Hypothalamus (tissue), 51 donors: Measurements from ENCODE around the gene C16orf54.
"Not testable (repeated sequence)": the region's sequence is repeated elsewhere in the genome, so short reads cannot be mapped to it uniquely, and the experiment has no call there.

Experiments used
- DNase-seq, 51 donors: peaks; one replicate each; lab custom pipeline; 2025; lab: John Stamatoyannopoulos, UW

Gene C16orf54

GRCh38 chr16:29743475-29743826, 2.3 kb downstream of the C16orf54 start:
- no peak for DNase-seq

- DNase-seq = no peak
Measured at GRCh38 chr16:29742683-29743275, 3.0 kb downstream of the C16orf54 start.

- DNase-seq = not testable (repeated sequence)
Measured at GRCh38 chr16:29740630-29741015, 5.2 kb downstream of the C16orf54 start.

- DNase-seq = not testable (repeated sequence)
Measured at GRCh38 chr16:29739927-29740629, 5.7 kb downstream of the C16orf54 start.

GRCh38 chr16:29738514-29738913, 7.3 kb downstream of the C16orf54 start:
- no peak for DNase-seq

- DNase-seq = no peak
Measured at GRCh38 chr16:29737713-29738112, 8.1 kb downstream of the C16orf54 start.

GRCh38 chr16:29736764-29737163, 9.0 kb downstream of the C16orf54 start:
- no peak for DNase-seq

GRCh38 chr16:29736112-29736511, 9.7 kb downstream of the C16orf54 start:
- DNase-seq = no peak

- no peak for DNase-seq
Measured at GRCh38 chr16:29734786-29735185, 11.0 kb downstream of the C16orf54 start.

- not testable (repeated sequence) for DNase-seq
Measured at GRCh38 chr16:29731768-29732601, 13.8 kb downstream of the C16orf54 start.

- DNase-seq = no peak
Measured at GRCh38 chr16:29730649-29731048, 15.1 kb downstream of the C16orf54 start.

- peak in 3 of 51 donors; percentile 12 to 43 (median 12) for DNase-seq
Measured at GRCh38 chr16:29729116-29729521, 16.7 kb downstream of the C16orf54 start.

GRCh38 chr16:29727452-29727851, 18.3 kb downstream of the C16orf54 start:
- DNase-seq = no peak

- DNase-seq = no peak
Measured at GRCh38 chr16:29726845-29727377, 18.9 kb downstream of the C16orf54 start.

GRCh38 chr16:29721167-29721879, 24.5 kb downstream of the C16orf54 start:
- DNase-seq = peak in 41 of 51 donors; percentile 4 to 81 (median 53)

GRCh38 chr16:29720703-29721102, 25.1 kb downstream of the C16orf54 start:
- DNase-seq = no peak

GRCh38 chr16:29719063-29719462, 26.7 kb downstream of the C16orf54 start:
- DNase-seq = no peak

- no peak for DNase-seq
Measured at GRCh38 chr16:29717113-29717512, 28.7 kb downstream of the C16orf54 start.

- DNase-seq = no peak
Measured at GRCh38 chr16:29714972-29715371, 30.8 kb downstream of the C16orf54 start.

GRCh38 chr16:29714396-29714795, 31.4 kb downstream of the C16orf54 start:
- no peak for DNase-seq

- DNase-seq = no peak
Measured at GRCh38 chr16:29712809-29713208, 33.0 kb downstream of the C16orf54 start.
